ENCODE measurements around the gene MCF2L2.

GRCh38 chr3:183306798-183307671 lies 121.4 kb downstream of the MCF2L2 start:
- no peak for TF ChIP-seq YY1 (IDR thresholded peaks at IDR 0.05; ENCODE audit: insufficient read depth, insufficient read length)
- TF ChIP-seq ZNF274 (IDR thresholded peaks at IDR 0.05; ENCODE audit: low read depth, low read length), result no peak

Measured in NT2/D1 (cell line).